Gastrocnemius medialis (tissue), 4 donors: ENCODE results near the gene NUP85. TPM values are rescaled to one million over a fixed set of nuclear protein-coding genes. Genes with fewer than 3 reads are reported as not detected.

ENCODE experiments used
- ATAC-seq, 2 donors: fragments of 150-250 bp; one replicate each; pipeline ENCODE4 v1.9.1; 2016
- DNase-seq, 2 donors: peaks; one replicate each; pipeline ENCODE4 v3.0.0-alpha.2; 2019
- H3K27ac ChIP-seq, 4 donors: fragments of 200-600 bp; sonication (generic); 1 replicate in 1 of 4; 2 replicates in 3 of 4; pipeline ENCODE4 v1.5.1; 2016 to 2018; ENCODE audit warnings: mild to moderate bottlenecking in 2 of 4, moderate library complexity in 1 of 4
- H3K27me3 ChIP-seq, 3 donors: fragments of 200-600 bp; sonication (generic) in 2 of 3; 1 replicate in 1 of 3; 2 replicates in 2 of 3; pipeline versions ENCODE4 v1.5.1 to v1.6.0; 2016 to 2019; ENCODE audit warnings: mild to moderate bottlenecking in 1 of 3, moderate library complexity in 1 of 3
- H3K36me3 ChIP-seq, 2 donors: fragments of 200-600 bp; sonication (generic) in 1 of 2; one replicate each; pipeline ENCODE4 v1.5.1; 2017 to 2018
- H3K4me1 ChIP-seq, 2 donors: fragments of 200-600 bp; sonication (generic) in 1 of 2; one replicate each; pipeline ENCODE4 v1.5.1; 2016 to 2017; ENCODE audit warnings: mild to moderate bottlenecking in 2 of 2
- H3K4me3 ChIP-seq, 4 donors: fragments of 200-600 bp; sonication (generic) in 3 of 4; 1 replicate in 1 of 4; 2 replicates in 3 of 4; pipeline ENCODE4 v1.5.1; 2016 to 2019; ENCODE audit warnings: mild to moderate bottlenecking in 2 of 4
- H3K9me3 ChIP-seq, 3 donors: fragments of 200-600 bp; sonication (generic) in 2 of 3; 1 replicate in 1 of 3; 2 replicates in 2 of 3; pipeline ENCODE4 v1.5.1; 2016 to 2019
- POLR2A ChIP-seq, 2 donors: fragments of 450-650 bp; IDR thresholded peaks; one replicate each; pipeline ENCODE4 v1.6.1; 2017; ENCODE audit warnings: antibody characterized with exemption in 2 of 2, mild to moderate bottlenecking in 2 of 2, moderate library complexity in 2 of 2
- in situ Hi-C, 4 donors: fragments of 200-750 bp; cut with MboI; loops; one replicate each; pipeline versions ENCODE4 v1.15.0 to v1.8.0; 2017; ENCODE audit warnings: low sequenced_read_pairs in 4 of 4
- intact Hi-C: fragments of 100-400 bp; cut with DNase I; formaldehyde crosslinking; loops from one replicate; pipeline ENCODE4 v1.15.1; 2023; ENCODE audit warnings: low total_unique reads
- total RNA-seq, 4 donors: library from RNA; depleted of rRNA; stranded (reverse); fragments of >200 nt; gene quantifications; one replicate each; pipeline versions ENCODE4 v1.1.0 to v1.2.3, GENCODE V29; 2016
- TF ChIP-seq, protein P1 (sequence below), 5 experiments: fragments of 450-650 bp in 3 of 5; fragments of 200-600 bp in 2 of 5; sonication (generic) in 2 of 5; IDR thresholded peaks in 4 of 5; conservative IDR thresholded peaks in 1 of 5; 1 replicate in 4 of 5; 2 replicates in 1 of 5; pipeline ENCODE4 v1.5.1; 2016 to 2019; ENCODE audit warnings: antibody characterized with exemption in 5 of 5, mild to moderate bottlenecking in 3 of 5, moderate library complexity in 3 of 5

Gene NUP85
- total RNA-seq, 4 donors from 2014 or later = 9.4 to 27.7 (median 13.6) TPM

DNA sequence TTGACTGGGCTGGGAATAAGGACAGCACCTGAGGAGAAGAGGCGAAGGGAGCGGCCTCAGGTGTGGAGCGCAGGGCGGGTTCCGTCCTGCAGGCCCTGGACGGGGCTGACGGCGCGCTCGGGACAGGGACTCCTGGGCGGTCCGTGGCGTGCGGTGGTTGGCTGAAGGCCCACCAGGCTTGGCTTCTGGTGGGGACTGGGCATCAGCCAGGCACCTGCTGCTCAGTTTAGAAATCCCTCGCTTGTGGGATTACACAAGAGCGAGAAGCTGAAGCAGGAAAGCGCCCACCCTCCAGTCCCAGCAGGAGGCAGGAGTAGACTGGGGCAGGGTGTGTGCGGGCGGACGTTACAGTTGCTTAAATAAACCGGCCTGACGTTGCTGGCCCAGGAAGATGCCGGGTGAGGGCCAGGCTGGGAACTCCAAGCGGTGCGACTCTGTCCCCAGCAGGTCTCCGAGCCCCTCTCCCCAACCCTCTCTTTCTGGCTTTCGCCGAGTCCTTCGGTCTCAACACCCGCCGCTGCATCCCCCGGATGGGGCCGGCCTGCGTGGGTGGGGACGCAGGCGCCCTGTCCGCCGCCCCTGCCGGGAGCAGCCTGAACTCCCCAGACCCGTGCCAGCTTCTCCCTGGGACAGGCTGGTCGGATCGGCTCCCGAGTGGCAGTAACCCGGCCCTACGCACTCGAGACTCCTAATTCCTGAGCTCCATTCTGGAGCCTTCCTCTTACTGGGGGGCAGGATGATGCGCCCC lies 64.9 kb downstream of the NUP85 start:
- TF ChIP-seq POLR2A (IDR thresholded peaks at IDR 0.05) = peak; percentile 55 to 58
- TF ChIP-seq, protein P1, sequence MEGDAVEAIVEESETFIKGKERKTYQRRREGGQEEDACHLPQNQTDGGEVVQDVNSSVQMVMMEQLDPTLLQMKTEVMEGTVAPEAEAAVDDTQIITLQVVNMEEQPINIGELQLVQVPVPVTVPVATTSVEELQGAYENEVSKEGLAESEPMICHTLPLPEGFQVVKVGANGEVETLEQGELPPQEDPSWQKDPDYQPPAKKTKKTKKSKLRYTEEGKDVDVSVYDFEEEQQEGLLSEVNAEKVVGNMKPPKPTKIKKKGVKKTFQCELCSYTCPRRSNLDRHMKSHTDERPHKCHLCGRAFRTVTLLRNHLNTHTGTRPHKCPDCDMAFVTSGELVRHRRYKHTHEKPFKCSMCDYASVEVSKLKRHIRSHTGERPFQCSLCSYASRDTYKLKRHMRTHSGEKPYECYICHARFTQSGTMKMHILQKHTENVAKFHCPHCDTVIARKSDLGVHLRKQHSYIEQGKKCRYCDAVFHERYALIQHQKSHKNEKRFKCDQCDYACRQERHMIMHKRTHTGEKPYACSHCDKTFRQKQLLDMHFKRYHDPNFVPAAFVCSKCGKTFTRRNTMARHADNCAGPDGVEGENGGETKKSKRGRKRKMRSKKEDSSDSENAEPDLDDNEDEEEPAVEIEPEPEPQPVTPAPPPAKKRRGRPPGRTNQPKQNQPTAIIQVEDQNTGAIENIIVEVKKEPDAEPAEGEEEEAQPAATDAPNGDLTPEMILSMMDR (IDR thresholded peaks at IDR 0.05 in 4 of 5, conservative IDR thresholded peaks at IDR 0.05 in 1 of 5) = peak in 2 of 5 experiments; percentile 8 to 50
- ATAC-seq (peak; percentile 74 to 83), DNase-seq (peak; percentile 67 to 93)
- Histone ChIP-seq H3K36me3 (peaks cover 0 to 21% of the 10 kb centered on the region in 2 donors), H3K4me3 (peak overlapping the region; percentile 82 to 98 (median 88)), H3K27ac (peak overlapping the region; percentile 96 to 100 (median 98)), H3K9me3 (no peaks in the 10 kb centered on the region), H3K4me1 (peaks cover 18 to 33% of the 10 kb centered on the region in 2 donors), H3K27me3 (no peaks in the 10 kb centered on the region)
- in situ Hi-C loops (no loop called here), intact Hi-C loops (loop anchor here (1.0 to 2.0 kb wide), 3 partner anchors 18 to 155 kb away; partner anchors contain the start of gene SLC25A19)

DNA sequence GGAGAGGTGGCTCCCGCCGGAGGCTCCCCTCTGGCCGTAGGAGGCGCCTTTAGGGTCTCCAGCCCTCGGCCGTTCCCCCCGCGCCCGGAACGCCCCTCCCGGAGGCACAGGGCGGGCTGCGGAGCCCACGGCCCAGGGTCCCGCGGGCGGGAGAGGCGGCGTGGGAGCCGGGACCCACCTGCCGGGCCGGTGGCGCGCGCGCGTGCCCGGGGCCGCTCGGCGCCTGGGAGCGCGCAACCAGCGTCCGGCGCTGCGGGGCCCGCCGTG lies 65.4 kb downstream of the NUP85 start, which contains the start of gene MIF4GD:
Gene MIF4GD (minus strand): TSS at position 266 of the 267 bp plus-strand sequence. CDS start 1,036 bp downstream, outside the sequence.
- Histone ChIP-seq H3K27ac (peak within 1 kb of the TSS; percentile 96 to 100 (median 98)), H3K36me3 (peaks cover 0 to 16% of the 10 kb centered on the region in 2 donors), H3K4me3 (peak within 1 kb of the TSS; percentile 82 to 100 (median 90)), H3K27me3 (no peaks in the 10 kb centered on the region), H3K9me3 (no peaks in the 10 kb centered on the region), H3K4me1 (peaks cover 18 to 33% of the 10 kb centered on the region in 2 donors)
- ATAC-seq (no peak), DNase-seq (no peak)
- in situ Hi-C loops = no loop called here
- intact Hi-C loops = loop anchor here (1.0 to 2.0 kb wide), 3 partner anchors 18 to 156 kb away; partner anchors contain the start of gene SLC25A19
- TF ChIP-seq, protein P1 (IDR thresholded peaks at IDR 0.05 in 4 of 5, conservative IDR thresholded peaks at IDR 0.05 in 1 of 5) = no peak
- TF ChIP-seq POLR2A (IDR thresholded peaks at IDR 0.05) = peak; percentile 74 to 93

DNA sequence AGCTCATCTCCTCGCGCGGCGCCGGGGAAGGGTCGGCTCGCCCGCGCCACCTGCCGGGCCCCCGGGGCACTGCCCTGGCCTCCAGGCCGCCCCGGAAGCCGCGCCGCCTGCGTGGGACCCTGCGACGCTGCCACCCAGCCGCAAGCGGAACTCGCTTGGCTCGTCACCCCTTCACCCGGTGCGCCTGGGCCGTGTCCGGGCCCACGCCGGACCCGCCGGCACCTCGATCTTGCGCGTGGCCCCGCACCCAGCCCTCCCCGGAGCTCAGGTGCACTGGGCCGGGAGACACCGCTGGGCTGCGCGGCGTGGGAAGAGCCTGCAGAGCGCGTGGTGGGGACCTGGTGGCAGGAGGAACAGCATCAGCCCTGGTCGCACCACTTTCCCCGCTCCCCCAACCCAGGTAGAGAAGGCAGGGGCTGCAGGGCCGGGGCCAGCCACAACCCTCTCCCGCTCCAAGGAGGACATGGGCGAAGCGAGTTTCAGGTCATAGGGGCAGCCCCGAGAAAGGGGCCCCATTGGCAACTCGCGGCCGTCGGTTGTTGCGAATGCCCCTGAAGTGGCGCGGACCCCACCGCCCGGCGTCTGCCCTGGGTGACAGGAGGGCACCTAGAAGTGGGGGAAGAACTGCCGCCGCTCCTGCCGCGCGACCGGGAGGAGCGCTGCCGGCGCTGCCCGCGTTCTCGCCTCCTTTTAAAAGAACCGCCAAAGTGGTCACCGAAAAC lies 65.9 kb downstream of the NUP85 start:
- in situ Hi-C loops = no loop called here
- H3K4me1 ChIP-seq = peaks cover 18 to 33% of the 10 kb centered on the region in 2 donors
- intact Hi-C loops = loop anchor here (2.0 kb wide), 1 partner anchor 17 kb away; the partner anchor contains the start of gene SLC25A19

More for the DNA sequence above, 65.9 kb downstream of the NUP85 start:
- DNase-seq = peak; percentile 58 to 72
- ATAC-seq = peak; percentile 77 to 82
- H3K9me3 ChIP-seq = no peaks in the 10 kb centered on the region
- no peaks in the 10 kb centered on the region for H3K27me3 ChIP-seq
- peak overlapping the region; percentile 90 to 100 (median 96) for H3K27ac ChIP-seq
- peaks cover 0 to 11% of the 10 kb centered on the region in 2 donors for H3K36me3 ChIP-seq
- H3K4me3 ChIP-seq = peak overlapping the region; percentile 82 to 100 (median 90)
- TF ChIP-seq POLR2A (IDR thresholded peaks at IDR 0.05) = no peak
- TF ChIP-seq, protein P1 (IDR thresholded peaks at IDR 0.05 in 4 of 5, conservative IDR thresholded peaks at IDR 0.05 in 1 of 5) = peak in 4 of 5 experiments; percentile 95 to 100 (median 98)
